Right hindlimb (tissue), 1 donor: ENCODE data around the gene VEGFC.

Source experiments
- DNase-seq: peaks from one replicate; pipeline ENCODE4 v3.0.0-alpha.2; 2018

The VEGFC gene

DNA sequence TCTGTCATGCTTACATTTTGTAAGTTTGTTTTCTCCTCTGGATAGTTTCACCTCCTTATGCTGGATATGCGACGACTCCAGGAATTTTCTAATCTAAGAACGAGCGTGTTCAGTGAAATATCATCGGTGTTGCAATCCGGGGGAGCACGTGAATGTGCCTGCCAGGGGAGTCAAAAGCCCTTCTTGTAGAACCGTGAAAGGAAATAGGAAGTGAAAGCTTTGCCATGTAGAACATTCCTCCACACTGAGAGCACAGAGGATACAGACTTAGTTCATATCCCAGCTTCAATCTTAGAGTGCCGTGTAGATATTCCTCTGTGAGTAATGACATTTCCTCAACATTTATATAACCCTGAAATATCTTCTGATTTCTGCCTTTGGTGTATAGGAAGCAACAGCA is 121.2 kb downstream of the VEGFC start:
- DNase-seq: no peak

DNA sequence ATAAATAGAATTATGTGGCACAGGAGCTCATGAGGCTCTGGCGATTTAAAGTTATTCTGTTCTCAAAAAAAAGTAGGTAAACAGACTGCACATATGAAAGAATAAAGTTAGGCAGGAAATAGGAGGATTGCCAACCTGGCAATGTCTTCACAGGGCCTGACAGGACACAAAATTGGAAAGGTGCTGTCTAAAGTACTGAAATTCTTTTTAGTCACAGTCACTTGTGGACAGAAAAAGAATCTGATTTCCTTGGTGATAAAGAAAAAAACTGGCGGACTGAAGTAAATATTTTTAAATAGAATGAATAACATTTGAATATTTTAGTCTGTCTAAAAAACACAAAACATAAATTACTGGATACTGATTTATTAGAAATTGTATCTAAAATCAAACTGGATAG is 124.4 kb downstream of the VEGFC start:
- DNase-seq: no peak

DNA sequence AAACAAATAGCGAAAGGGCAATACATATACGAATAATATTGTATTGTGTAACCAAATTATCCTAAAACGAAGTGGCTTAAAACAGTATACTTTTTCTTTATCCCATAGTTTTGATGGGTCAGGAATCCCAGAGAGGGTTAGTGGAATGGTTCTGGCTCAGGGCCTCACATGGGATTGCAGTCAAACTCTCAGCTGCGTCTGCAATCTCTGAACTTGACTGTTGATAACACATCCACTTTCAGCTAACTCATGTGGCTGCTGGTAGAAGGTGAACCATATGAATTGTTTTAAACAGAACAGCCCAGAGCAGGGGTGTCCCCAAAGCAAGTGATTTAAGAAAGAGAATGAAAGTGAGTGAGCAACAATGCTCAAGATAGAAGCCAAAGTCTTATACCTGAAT is 127.8 kb downstream of the VEGFC start:
- DNase-seq: no peak

DNA sequence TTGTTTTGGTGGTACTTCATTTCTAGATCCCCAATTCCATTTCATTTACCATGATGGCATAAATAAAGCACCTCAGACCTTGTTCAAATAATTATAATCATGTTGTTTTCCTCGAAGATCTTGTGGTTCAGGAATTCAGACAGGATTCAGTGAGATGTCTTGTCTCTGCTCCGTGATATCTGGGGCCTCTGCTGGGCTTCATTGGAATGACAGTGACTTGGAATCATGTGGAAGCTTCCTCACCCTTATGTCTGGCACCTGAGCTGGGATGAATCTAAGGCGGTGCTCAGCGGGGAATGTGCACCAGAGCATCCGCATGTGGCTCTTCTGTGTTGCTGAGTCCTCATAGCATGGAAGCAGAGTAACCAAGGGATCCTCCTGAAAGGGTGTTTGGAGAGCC is 132.2 kb downstream of the VEGFC start:
- DNase-seq: no peak

DNA sequence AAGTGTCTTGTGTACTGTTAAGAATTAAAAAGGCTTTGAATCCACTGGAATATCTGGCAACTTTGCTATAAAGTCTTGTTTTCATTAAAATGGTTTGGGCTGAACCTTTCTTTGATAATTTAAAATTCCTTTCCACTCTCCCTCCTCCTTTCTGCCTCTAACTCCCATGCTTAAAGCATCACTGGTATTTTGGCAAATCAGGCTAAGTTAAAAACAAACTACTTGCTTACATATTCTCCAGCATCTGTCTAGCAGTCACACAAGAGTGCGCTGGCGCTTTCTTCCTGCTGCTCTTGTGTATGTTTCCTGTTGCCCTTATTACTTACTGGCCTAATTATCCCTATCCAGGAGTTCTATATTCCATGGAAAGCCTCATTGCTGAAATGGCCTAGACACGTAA is 136.6 kb downstream of the VEGFC start:
- no peak for DNase-seq

DNA sequence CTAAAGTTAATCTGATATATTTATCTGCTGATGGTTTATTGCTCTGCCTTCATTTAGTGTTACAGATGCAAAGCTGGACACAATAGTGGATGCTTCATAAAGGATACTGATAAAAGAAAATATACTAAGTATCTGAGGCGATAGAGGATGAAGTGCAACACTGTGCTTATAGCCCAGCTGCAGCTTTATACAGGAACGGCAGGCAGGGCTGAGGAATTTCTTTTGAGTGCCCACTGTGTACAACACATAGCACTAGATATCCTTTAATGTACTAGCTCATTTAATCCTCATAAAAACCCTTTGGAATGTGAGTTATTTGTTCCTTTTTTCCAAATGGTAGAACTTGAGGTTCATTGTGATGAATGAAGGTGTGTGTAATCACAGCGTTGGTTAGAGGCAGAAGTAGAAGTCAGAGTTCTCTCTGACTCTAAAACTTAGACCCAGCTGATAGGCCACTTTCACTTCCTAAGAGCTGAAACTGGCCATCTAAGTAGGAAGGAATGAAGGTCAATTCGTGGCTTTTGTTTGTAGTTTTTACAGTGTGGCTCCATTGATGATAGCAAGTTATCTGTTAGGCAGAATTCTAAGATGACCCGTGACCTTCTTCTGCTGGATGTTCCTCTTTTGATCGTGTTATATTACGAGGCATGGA is 138.0 kb downstream of the VEGFC start:
- DNase-seq: no peak

DNA sequence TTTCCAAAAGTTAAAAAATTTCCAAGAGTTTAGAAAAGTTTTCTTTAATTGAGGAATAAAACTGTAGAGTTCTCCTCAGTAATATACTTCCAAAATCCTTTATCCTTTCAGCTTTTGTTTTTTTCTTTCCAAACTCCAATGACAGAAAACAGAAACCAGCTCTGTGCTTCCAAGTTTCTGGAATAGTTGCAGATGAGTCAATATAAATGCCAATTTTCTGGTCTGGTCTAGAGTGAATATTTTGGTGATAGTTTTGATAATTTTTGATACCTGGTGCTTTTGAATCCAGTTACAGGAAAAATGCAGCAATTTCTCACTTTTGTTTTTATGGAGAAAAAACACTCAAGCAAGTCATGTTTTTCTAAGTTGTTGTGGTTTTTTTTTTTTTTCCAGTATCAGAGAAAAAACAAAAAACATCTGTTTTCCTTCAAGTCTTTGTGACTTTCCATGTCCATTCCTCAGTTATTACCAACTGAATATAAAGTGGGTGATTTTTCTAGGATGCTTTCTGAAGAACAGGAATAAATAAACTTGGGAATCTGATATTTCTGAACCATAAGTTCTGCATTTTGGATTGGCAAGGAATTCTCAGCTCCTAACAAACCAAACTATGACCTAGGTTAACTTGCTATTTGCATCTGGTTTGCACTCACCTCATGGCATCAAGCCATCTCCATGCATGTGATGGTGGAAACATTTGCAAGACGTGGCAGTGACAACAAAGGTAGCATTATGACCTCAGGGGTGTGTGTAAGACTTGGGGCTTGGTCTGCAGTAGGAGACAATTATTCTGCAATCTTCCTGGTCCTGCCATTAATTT is 139.1 kb downstream of the VEGFC start:
- DNase-seq: no peak

DNA sequence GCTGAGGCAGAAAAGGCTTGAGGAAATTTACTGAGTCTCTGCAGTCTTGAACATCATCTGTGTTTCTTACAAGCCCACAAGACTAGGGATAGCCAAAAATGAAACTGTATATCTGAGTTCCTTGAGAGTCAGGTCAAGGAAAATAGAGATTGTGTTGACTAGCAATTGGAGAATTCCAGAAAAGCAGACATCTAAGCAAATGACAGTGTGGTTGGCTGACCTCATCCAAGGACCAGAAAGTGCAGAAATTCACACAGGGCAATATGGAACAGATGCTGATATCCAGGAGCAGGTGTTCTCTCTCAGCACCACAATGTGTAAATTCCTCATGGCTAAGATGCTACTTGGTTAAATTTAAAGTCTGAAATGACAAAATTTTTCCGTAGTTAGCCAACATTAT is 146.4 kb downstream of the VEGFC start:
- no peak for DNase-seq

DNA sequence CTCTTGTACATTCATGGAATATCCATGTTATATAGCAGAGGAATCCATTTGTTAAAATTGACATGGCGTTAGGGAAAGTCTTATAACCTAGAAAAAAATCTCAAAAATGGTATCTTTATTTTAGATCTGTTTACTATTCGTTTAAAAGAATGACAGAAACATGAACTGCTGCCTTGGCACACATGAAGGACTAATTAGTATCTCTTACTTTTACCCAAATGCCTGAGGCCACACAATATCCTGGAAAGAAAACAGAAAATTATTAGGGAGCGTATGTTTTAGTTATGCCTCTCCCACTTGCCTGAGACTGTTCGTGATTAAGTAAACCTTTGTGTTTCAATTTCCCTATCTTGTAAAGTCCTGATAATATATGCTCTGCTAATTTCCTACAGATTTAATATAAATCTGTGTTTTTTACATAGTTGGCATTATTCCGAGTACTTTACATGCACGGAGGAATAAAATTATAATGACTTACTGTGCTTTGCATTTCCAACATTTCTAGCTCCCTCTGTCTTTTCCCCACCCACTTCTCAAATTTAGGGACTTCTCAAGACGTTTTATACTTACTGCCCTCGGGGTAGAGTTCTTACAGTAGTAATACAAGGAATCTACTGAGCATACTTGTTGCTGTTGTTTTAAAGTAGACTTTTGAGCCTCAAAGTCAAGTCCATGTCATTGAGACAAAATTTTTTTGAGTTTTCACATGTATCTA is 147.3 kb downstream of the VEGFC start:
- no peak for DNase-seq

DNA sequence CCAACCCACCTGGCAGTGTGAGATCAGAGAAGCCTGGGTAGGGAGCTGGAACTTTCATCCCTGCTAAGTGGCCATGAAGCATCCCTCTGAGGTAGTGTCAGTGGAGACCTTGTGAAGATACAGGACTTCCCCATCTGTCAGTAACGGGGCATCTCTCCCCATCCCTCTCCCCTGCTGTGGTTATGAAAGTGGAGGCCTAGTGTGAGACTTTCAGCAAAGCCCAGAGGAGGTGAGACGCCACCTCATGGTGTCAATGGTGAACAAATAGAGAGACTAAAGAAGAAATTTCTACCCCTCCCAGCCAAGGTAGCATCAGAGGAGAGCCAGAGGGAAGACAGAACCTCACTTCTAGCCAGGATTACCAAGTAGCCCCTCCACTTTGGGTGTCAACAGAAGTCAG is 150.2 kb downstream of the VEGFC start:
- no peak for DNase-seq

DNA sequence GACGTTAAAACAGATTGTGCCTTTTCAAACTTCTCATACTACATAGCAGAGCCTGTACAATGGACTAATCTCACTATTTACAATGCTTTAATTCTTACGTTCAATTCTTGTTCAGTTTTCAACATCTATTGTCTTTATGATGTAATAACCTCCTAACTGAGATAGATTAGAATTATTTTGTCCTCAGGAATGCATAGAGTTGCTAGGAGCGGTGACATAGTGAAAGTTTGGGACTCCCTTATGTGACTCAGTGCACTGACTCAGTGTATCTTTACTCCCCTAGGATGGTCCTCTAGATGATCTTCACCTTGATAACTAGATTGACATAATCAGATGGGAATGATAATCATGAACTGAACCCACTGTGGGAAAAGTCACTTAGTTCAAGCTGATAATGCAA is 151.5 kb downstream of the VEGFC start:
- DNase-seq: no peak

DNA sequence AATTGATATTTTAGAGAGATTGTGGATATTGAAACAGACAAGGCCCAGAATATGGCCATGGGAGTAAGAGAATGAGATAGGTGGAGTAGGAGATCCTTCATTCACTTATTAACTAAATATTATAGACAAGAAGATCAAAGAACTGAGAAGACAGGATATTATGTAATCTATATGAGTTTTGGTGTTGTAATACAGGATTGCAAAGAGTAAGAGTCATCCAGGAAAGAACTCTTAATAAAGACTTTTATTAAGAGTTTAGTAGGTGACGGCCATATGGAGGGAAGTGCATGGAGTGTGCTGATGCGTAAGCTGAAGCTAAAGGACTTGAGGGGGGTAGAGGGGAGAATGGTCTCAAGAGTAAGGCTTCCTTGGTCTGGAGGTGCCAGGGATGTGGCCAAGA is 153.7 kb downstream of the VEGFC start:
- no peak for DNase-seq

DNA sequence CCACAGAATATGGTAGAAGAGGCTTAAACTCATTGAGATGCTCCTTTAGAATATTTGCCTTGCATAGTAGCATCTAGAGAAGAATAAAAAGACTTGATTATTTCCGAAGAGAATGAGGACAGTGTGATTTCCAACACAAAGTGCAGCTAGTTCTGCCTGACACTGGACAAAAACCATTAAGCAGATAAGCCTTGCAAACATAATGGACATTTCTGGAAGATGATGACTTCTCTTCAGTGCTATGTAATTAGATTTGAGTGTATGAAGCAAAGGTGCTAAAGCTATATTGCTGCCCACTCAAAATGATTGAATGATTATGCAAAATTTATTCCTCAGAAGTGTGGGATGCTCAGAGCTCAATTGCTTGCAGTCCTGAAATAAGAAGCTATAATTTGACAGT is 156.4 kb downstream of the VEGFC start:
- no peak for DNase-seq

DNA sequence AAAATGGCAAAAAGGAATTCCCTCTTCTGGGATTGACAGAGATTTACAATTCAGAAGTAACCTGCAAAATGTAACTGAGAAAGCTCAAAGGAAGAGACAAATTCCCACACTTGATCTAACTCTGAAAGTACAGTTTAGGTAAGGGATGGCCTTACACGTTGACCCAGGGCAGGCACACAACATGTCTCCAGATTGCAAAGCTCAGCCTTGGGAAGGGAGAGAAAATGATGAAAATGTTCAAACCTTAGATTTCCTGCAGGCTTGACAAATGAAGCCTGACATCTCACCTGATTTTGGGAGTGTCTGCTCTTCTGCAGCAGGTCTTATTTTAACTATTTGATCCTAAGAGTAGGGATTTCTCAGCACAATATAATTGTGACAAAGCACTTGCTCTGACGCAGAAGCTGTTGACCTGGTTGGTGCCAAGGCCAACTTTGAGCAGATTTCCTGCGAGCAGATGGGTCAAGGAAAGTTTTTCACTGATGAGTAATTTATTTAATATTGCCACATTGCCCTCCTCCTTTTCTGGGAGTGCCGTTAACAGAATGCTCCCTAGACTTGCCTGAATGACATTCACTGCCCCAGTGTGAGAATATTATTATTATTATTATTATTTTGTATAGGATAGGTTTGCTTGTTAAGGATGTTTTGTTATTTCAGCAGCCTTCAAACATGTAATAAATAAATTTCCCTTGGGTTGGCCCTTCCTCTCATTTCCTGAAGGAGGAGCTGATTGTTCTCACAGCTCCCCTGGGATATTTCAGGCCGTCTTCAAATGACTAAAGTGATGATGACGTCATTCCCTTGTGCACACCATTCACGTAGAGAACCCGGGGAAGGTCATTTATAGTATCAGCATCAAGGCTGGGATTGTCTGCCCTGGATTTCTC is 157.1 kb downstream of the VEGFC start:
- DNase-seq: no peak
